ENCODE measurements around the gene ZNF674.

The ZNF674 gene

DNA sequence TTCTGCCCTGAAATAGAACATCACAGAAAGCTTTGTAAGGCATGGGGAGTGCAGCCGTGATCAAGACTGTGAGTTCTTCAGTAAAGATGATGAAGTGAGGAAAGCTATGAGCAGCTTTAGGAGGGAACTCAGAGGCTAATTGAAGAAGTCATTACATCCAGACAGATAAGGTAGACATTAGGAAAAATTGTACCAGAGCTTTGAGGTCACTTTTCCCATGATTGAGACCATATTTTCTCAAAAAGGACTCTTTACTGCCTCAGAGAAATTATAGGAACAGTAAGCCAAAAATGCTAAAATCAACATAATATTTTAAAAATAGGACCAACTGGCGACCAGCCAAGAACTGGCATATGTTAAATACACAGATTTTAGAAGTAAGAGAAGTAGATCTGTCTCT, 39.5 kb upstream of the ZNF674 start:
- no peak for DNase-seq
- H3K36me3 ChIP-seq: no peaks in the 10 kb centered on the region
- TF ChIP-seq, protein P1, sequence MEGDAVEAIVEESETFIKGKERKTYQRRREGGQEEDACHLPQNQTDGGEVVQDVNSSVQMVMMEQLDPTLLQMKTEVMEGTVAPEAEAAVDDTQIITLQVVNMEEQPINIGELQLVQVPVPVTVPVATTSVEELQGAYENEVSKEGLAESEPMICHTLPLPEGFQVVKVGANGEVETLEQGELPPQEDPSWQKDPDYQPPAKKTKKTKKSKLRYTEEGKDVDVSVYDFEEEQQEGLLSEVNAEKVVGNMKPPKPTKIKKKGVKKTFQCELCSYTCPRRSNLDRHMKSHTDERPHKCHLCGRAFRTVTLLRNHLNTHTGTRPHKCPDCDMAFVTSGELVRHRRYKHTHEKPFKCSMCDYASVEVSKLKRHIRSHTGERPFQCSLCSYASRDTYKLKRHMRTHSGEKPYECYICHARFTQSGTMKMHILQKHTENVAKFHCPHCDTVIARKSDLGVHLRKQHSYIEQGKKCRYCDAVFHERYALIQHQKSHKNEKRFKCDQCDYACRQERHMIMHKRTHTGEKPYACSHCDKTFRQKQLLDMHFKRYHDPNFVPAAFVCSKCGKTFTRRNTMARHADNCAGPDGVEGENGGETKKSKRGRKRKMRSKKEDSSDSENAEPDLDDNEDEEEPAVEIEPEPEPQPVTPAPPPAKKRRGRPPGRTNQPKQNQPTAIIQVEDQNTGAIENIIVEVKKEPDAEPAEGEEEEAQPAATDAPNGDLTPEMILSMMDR (IDR thresholded peaks at IDR 0.05; ENCODE audit: low read depth, low read length): no peak
- no peaks in the 10 kb centered on the region for H3K4me1 ChIP-seq
- H3K27me3 ChIP-seq: no peaks in the 10 kb centered on the region
- no peak overlapping the region for H3K4me3 ChIP-seq (ENCODE audit: low read depth, low read length)
- H3K9me3 ChIP-seq: no peaks in the 10 kb centered on the region

DNA sequence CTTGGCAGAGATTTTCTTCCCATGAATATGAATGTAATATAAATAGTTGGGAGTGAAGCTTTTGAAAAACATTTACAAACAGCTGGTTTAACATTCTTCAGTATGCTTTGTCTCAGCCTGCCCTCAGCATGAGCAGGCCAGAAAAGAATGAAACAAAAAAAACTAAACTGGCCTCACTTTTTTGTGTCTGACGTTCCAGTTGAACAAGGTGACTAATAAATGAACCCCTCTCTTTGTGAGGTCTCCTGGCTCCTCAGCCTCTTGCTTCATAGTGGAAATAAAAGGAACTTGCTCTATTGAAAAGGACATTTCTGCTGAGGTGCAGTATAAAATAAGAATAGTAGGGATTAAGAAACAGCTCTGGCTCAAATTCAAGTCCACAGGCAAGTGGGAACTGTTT, 37.7 kb upstream of the ZNF674 start:
- H3K4me1 ChIP-seq: no peaks in the 10 kb centered on the region
- TF ChIP-seq, protein P1 (IDR thresholded peaks at IDR 0.05; ENCODE audit: low read depth, low read length): no peak
- H3K4me3 ChIP-seq (ENCODE audit: low read depth, low read length): no peak overlapping the region
- H3K36me3 ChIP-seq: no peaks in the 10 kb centered on the region
- no peaks in the 10 kb centered on the region for H3K9me3 ChIP-seq
- no peak for DNase-seq
- no peaks in the 10 kb centered on the region for H3K27me3 ChIP-seq

DNA sequence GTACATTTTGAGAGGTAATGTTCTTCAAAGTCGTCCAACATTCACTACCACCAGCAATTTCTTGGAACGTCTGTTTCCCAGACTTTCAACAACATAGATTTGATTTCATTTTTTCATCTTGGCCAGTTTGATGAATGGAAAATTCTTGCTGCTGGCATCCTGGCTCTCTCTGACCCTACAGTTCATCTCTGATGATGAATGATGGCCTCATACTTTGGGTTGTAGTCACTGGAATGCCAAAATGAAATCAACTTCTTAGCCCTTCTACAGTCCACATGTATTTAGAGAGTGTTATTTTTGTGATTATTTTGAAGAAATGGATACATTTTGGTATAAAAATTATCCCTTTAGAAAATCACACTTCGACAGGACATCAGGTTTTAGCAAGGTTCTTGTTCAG, 37.1 kb upstream of the ZNF674 start:
- H3K4me1 ChIP-seq: no peaks in the 10 kb centered on the region

DNA sequence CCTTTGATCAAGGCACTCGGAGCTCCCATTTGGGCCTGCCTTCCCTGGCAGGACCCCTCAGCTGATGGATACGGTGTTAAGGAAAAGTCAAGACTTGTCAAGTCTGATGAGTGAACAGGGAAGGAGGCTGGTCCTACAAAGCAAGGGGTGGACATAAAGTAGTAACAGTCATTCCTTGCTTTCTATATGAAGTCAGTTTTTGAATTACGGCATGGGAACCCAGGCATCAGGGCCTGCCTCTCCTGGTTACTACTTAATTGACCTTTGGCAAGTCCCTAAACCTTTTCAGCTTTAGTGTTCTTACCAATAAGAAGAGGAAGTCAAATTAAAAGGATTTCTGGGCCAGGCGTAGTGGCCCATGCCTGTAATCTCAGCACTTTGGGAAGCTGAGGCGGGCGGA, 35.4 kb upstream of the ZNF674 start:
- Histone ChIP-seq H3K4me1 (no peaks in the 10 kb centered on the region), H3K36me3 (no peaks in the 10 kb centered on the region), H3K9me3 (no peaks in the 10 kb centered on the region), H3K4me3 (ENCODE audit: low read depth, low read length) (no peak overlapping the region), H3K27me3 (peaks cover 6% of the 10 kb centered on the region)
- DNase-seq: no peak
- TF ChIP-seq, protein P1 (IDR thresholded peaks at IDR 0.05; ENCODE audit: low read depth, low read length): no peak

More for the DNA sequence above, 37.1 kb upstream of the ZNF674 start:
- Histone ChIP-seq H3K9me3 (no peaks in the 10 kb centered on the region), H3K36me3 (no peaks in the 10 kb centered on the region), H3K4me3 (ENCODE audit: low read depth, low read length) (no peak overlapping the region), H3K27me3 (no peaks in the 10 kb centered on the region)
- DNase-seq: no peak
- TF ChIP-seq, protein P1 (IDR thresholded peaks at IDR 0.05; ENCODE audit: low read depth, low read length): no peak

DNA sequence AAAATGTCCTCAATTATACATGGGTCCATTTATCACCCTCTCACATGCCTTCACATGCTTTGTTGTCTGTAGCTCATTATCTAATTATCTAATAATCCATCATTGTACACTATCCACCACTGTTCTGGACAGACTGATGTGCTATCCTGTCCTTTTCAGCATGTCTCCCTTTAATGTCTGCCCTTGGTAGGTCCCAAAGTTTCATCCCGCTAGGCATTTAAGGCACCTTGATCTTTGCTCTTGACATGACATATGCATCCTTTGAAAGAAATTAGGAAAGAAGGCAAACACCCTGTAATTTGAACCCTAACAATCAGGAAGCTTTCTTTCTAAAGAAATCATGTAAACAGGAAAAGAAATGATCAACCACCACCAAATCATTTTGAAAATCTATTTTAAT, 34.0 kb upstream of the ZNF674 start:
- TF ChIP-seq, protein P1 (IDR thresholded peaks at IDR 0.05; ENCODE audit: low read depth, low read length): no peak
- Histone ChIP-seq H3K4me1 (no peaks in the 10 kb centered on the region), H3K27me3 (peaks cover 19% of the 10 kb centered on the region), H3K4me3 (ENCODE audit: low read depth, low read length) (no peak overlapping the region), H3K36me3 (no peaks in the 10 kb centered on the region), H3K9me3 (no peaks in the 10 kb centered on the region)
- DNase-seq: no peak

DNA sequence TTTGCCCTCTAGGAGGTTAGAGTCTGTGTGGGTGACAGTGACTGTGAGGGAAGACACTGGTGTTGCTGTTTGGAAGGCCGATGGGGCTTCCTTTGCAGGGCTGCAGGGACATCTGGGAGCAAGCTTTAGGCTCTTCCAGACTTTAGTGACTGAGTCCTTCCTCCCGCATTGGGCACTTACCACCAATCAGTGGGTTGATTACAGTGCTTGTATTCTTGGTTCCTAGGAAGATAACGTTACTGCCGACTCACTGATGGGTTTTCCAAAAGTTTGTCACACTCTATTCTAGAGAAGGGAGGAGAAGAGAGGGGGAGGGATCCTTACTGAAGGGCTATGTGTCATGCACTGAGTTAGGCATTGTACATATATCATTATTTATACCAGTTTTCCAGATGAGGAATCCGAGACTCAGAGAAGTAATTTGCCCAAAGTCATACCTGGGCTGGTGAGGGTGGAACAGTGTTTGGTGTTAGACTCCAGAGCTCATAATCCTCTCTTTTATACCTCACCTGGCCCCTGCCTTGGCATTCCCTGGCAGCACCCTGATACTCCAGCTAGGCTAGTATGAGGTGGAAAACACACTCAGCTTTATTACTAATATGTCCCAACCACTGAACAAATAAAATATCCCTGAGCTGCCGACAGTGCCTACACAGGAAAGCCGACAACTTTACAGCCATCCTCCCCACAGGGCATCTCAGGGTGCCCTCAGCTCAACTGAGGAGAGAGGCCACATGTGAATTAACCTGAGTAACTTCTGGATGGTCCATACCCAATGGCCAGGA, 32.2 kb upstream of the ZNF674 start:
- Histone ChIP-seq H3K27me3 (peaks cover 24% of the 10 kb centered on the region), H3K4me1 (no peaks in the 10 kb centered on the region), H3K4me3 (ENCODE audit: low read depth, low read length) (no peak overlapping the region), H3K9me3 (no peaks in the 10 kb centered on the region), H3K36me3 (no peaks in the 10 kb centered on the region)
- TF ChIP-seq, protein P1 (IDR thresholded peaks at IDR 0.05; ENCODE audit: low read depth, low read length): no peak
- no peak for DNase-seq
